SK-N-SH (cell line): Measurements from ENCODE around the gene TPSAB1. TPM values are rescaled to one million over a fixed set of nuclear protein-coding genes. Genes with fewer than 3 reads are reported as not detected.

Experiments used
- CTCF ChIA-PET: fragments of 300-600, 350-600 bp; formaldehyde crosslinking; extraction: SDS; loops from one replicate; lab custom pipeline; 2021; lab: Yijun Ruan, JAX
- POLR2A ChIA-PET: fragments of 350-600 bp; sonication (Branson Sonifier 250); formaldehyde crosslinking; extraction: SDS; loops from one replicate; lab custom pipeline; 2020; ENCODE audit warnings: antibody characterized with exemption, inconsistent platforms; lab: Yijun Ruan, JAX
- DNase-seq: peaks from one replicate; pipeline ENCODE4 v3.0.0; 2012
- H2AFZ ChIP-seq: fragments of 200-600 bp; sonication (generic); 2 replicates; pipeline ENCODE4 v1.8.1; 2016; ENCODE audit warnings: antibody characterized with exemption, mild to moderate bottlenecking, low read depth
- H3F3A ChIP-seq: fragments of 200-600 bp; sonication (generic); replicated peaks from 2 replicates; pipeline ENCODE3; 2016; ENCODE audit warnings: antibody characterized with exemption, mild to moderate bottlenecking; ENCODE audit not compliant: insufficient read depth
- H3K27ac ChIP-seq, 2 experiments: fragments of 200-500 bp in 1 of 2; fragments of 200-600 bp in 1 of 2; sonication (Bioruptor generic) in 1 of 2; sonication (generic), shearing (Covaris generic) in 1 of 2; 2 replicates each; pipeline versions ENCODE4 v1.5.1 to v1.6.1; 2014 to 2016; ENCODE audit warnings: low read depth in 2 of 2, inconsistent platforms in 1 of 2, low read length in 1 of 2, mild to moderate bottlenecking in 1 of 2, mixed read lengths in 1 of 2
- H3K27me3 ChIP-seq: fragments of 200-600 bp; sonication (generic), shearing (Covaris generic); 2 replicates; pipeline ENCODE4 v1.6.1; 2016; ENCODE audit warnings: mixed run types; ENCODE audit not compliant: insufficient read depth
- H3K36me3 ChIP-seq, 2 experiments: fragments of 200-500 bp in 1 of 2; fragments of 200-600 bp in 1 of 2; sonication (Bioruptor generic) in 1 of 2; sonication (generic) in 1 of 2; replicated peaks in 1 of 2; 2 replicates each; pipeline versions ENCODE3 to v1.5.1; 2014 to 2016; ENCODE audit warnings: low read length in 1 of 2, mild to moderate bottlenecking in 1 of 2; ENCODE audit not compliant: insufficient read depth in 2 of 2, control insufficient read depth in 1 of 2
- H3K4me1 ChIP-seq, 2 experiments: fragments of 200-500 bp in 1 of 2; fragments of 200-600 bp in 1 of 2; sonication (Bioruptor generic) in 1 of 2; sonication (generic), shearing (Covaris generic) in 1 of 2; 2 replicates each; pipeline versions ENCODE4 v1.5.1 to v1.6.1; 2014 to 2016; ENCODE audit warnings: low read depth in 1 of 2, low read length in 1 of 2, mixed run types in 1 of 2; ENCODE audit not compliant: insufficient read depth in 2 of 2, control insufficient read depth in 1 of 2
- H3K4me2 ChIP-seq: fragments of 200-600 bp; sonication (generic), shearing (Covaris generic); 2 replicates; pipeline ENCODE4 v1.6.1; 2017; ENCODE audit warnings: mixed run types
- H3K4me3 ChIP-seq, 2 experiments: fragments of 200-500 bp in 1 of 2; fragments of 200-600 bp in 1 of 2; sonication (Bioruptor generic) in 1 of 2; sonication (generic), shearing (Covaris generic) in 1 of 2; 2 replicates each; pipeline versions ENCODE4 v1.5.1 to v1.8.1; 2014 to 2016; ENCODE audit warnings: low read depth in 2 of 2, inconsistent platforms in 1 of 2, low read length in 1 of 2, mild to moderate bottlenecking in 1 of 2, mixed read lengths in 1 of 2, moderate library complexity in 1 of 2
- H3K79me2 ChIP-seq: fragments of 200-600 bp; sonication (generic); 2 replicates; pipeline ENCODE4 v1.8.1; 2017; ENCODE audit warnings: mild to moderate bottlenecking; ENCODE audit not compliant: insufficient read depth
- H3K9ac ChIP-seq: fragments of 200-600 bp; sonication (generic); 2 replicates; pipeline ENCODE4 v1.6.1; 2017; ENCODE audit warnings: mixed run types
- H3K9me2 ChIP-seq: fragments of 200-600 bp; sonication (generic); 2 replicates; pipeline ENCODE4 v1.6.1; 2017; ENCODE audit warnings: mixed run types
- H3K9me3 ChIP-seq: fragments of 200-600 bp; sonication (generic); 2 replicates; pipeline ENCODE4 v1.6.1; 2017; ENCODE audit warnings: mixed run types, mild to moderate bottlenecking, moderate library complexity
- H4K20me1 ChIP-seq: fragments of 200-600 bp; sonication (generic); 2 replicates; pipeline ENCODE4 v1.6.1; 2017; ENCODE audit warnings: mild to moderate bottlenecking, mixed run types; ENCODE audit not compliant: insufficient read depth
- ELF1 ChIP-seq: IDR thresholded peaks from 2 replicates; pipeline ENCODE4 v1.4.0; 2012
- EP300 ChIP-seq, 2 experiments: IDR thresholded peaks; 2 replicates each; pipeline versions ENCODE4 v1.4.0 to v1.6.1; 2012; ENCODE audit warnings: borderline replicate concordance in 1 of 2, low read depth in 1 of 2, low read length in 1 of 2
- FOXJ3 ChIP-seq: sonication (generic); formaldehyde crosslinking; IDR thresholded peaks from 2 replicates; pipeline ENCODE4 v1.5.1; 2020; ENCODE audit warnings: mild to moderate bottlenecking, missing genetic modification reagents
- GABPA ChIP-seq: IDR thresholded peaks from 2 replicates; pipeline ENCODE4 v1.4.0; 2012; ENCODE audit warnings: low read depth, mild to moderate bottlenecking
- IRF3 ChIP-seq: fragments of 150-350 bp; IDR thresholded peaks from 2 replicates; pipeline ENCODE4 v1.6.1; 2016; ENCODE audit warnings: mild to moderate bottlenecking, low read depth, low read length
- JUND ChIP-seq: IDR thresholded peaks from 2 replicates; pipeline ENCODE4 v1.4.0; 2012
- NRF1 ChIP-seq: IDR thresholded peaks from 2 replicates; pipeline ENCODE4 v1.6.1; 2012; ENCODE audit warnings: low read depth, mild to moderate bottlenecking, low read length
- PBX3 ChIP-seq: IDR thresholded peaks from 2 replicates; pipeline ENCODE4; 2012
- POLR2AphosphoS5 ChIP-seq: IDR thresholded peaks from 2 replicates; pipeline ENCODE4 v1.6.1; 2012; ENCODE audit warnings: low read depth, low read length
- RAD21 ChIP-seq: IDR thresholded peaks from 2 replicates; pipeline ENCODE4 v1.6.1; 2012; ENCODE audit warnings: mild to moderate bottlenecking, low read length
- RXRA ChIP-seq: IDR thresholded peaks from 2 replicates; pipeline ENCODE4 v1.4.0; 2012; ENCODE audit warnings: low read depth, mild to moderate bottlenecking, borderline replicate concordance
- SIN3A ChIP-seq: IDR thresholded peaks from 2 replicates; pipeline ENCODE4 v1.6.1; 2012; ENCODE audit warnings: low read depth, mild to moderate bottlenecking, low read length, moderate library complexity, borderline replicate concordance
- TEAD4 ChIP-seq: IDR thresholded peaks from 2 replicates; pipeline ENCODE4 v1.4.0; 2012; ENCODE audit warnings: mild to moderate bottlenecking, borderline replicate concordance; ENCODE audit not compliant: insufficient read depth
- WGBS: methylation state at CpG from one replicate; pipeline ENCODE4 v1.1.6; 2017; ENCODE audit warnings: low lambda C conversion rate; 5-methylcytosine and 5-hydroxymethylcytosine counted together
- polyA plus RNA-seq, 3 experiments: library from polyadenylated mRNA; depleted of rRNA; stranded (reverse); fragments of >200 nt; gene quantifications; 2 replicates each; pipeline ENCODE4 v1.2.3, GENCODE V29; 2012
- TF ChIP-seq, protein P1 (sequence below): IDR thresholded peaks from 2 replicates; pipeline ENCODE4 v1.4.0; 2012; ENCODE audit warnings: low read depth, borderline replicate concordance

TPSAB1 gene
- polyA plus RNA-seq, 1 of the 3 experiments (the other 2 are of a cell fraction) = not detected

- Histone ChIP-seq H2AFZ (no peak overlapping the region), H3K4me3 (no peak overlapping the region), H3K4me2 (no peak overlapping the region), H3K9ac (no peak overlapping the region), H3K9me2 (no peaks in the 10 kb centered on the region), H3K79me2 (no peaks in the 10 kb centered on the region), H3K36me3 (no peaks in the 10 kb centered on the region), H3F3A (no peaks in the 10 kb centered on the region), H3K27me3 (peaks cover 63% of the 10 kb centered on the region), H3K9me3 (no peaks in the 10 kb centered on the region), H3K27ac (no peak overlapping the region), H3K4me1 (no peaks in the 10 kb centered on the region), H4K20me1 (no peaks in the 10 kb centered on the region)
- 72% methylated on average over 32 of the region's 38 CpGs for WGBS
- POLR2A ChIA-PET = no interaction called here
- CTCF ChIA-PET = no interaction called here
- DNase-seq = no peak
- TF ChIP-seq GABPA (no peak), RXRA (no peak), SIN3A (no peak), POLR2AphosphoS5 (no peak), NRF1 (no peak), TEAD4 (no peak), IRF3 (no peak), FOXJ3 (CRISPR knock-in tag) (no peak), RAD21 (no peak), PBX3 (no peak)
- TF ChIP-seq, protein P1, sequence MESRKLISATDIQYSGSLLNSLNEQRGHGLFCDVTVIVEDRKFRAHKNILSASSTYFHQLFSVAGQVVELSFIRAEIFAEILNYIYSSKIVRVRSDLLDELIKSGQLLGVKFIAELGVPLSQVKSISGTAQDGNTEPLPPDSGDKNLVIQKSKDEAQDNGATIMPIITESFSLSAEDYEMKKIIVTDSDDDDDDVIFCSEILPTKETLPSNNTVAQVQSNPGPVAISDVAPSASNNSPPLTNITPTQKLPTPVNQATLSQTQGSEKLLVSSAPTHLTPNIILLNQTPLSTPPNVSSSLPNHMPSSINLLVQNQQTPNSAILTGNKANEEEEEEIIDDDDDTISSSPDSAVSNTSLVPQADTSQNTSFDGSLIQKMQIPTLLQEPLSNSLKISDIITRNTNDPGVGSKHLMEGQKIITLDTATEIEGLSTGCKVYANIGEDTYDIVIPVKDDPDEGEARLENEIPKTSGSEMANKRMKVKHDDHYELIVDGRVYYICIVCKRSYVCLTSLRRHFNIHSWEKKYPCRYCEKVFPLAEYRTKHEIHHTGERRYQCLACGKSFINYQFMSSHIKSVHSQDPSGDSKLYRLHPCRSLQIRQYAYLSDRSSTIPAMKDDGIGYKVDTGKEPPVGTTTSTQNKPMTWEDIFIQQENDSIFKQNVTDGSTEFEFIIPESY = no peak
- TF ChIP-seq, all 33 proteins: peak for 0
These were observed 40.4 kb upstream of the TPSAB1 start for GRCh38 chr16:1200014-1200627.

- Histone ChIP-seq H3K27ac (no peak overlapping the region), H3K9me2 (no peaks in the 10 kb centered on the region), H3K4me2 (no peak overlapping the region)
- CTCF ChIA-PET = no interaction called here
- no peak for DNase-seq
- TF ChIP-seq GABPA = no peak
- no peak for TF ChIP-seq ELF1
- no peak for TF ChIP-seq JUND
- TF ChIP-seq EP300 (IDR thresholded peaks at IDR 0.05; ENCODE audit: borderline replicate concordance in 1 of 2, low read depth in 1 of 2, low read length in 1 of 2) = no peak
- no peak for TF ChIP-seq POLR2AphosphoS5
- TF ChIP-seq, all 33 proteins: peak for 0
- H3K79me2 ChIP-seq = no peaks in the 10 kb centered on the region
- H2AFZ ChIP-seq = no peak overlapping the region
- no peak overlapping the region for H3K4me3 ChIP-seq
- POLR2A ChIA-PET = no interaction called here
- no peaks in the 10 kb centered on the region for H3K9me3 ChIP-seq
- H3F3A ChIP-seq = no peaks in the 10 kb centered on the region
- H4K20me1 ChIP-seq = no peaks in the 10 kb centered on the region
- WGBS = 73% methylated on average over 10 of the region's 25 CpGs
- no peak overlapping the region for H3K9ac ChIP-seq
- H3K27me3 ChIP-seq = peaks cover 64% of the 10 kb centered on the region
- no peaks in the 10 kb centered on the region for H3K36me3 ChIP-seq
- no peaks in the 10 kb centered on the region for H3K4me1 ChIP-seq
These were observed 39.1 kb upstream of the TPSAB1 start for GRCh38 chr16:1201444-1201843.
